HCT116 (cell line): ENCODE measurements around the gene SLC35E2B. TPM values are rescaled to one million over a fixed set of nuclear protein-coding genes. Genes with fewer than 3 reads are reported as not detected.
"Not testable (repeated sequence)": the region's sequence is repeated elsewhere in the genome, so short reads cannot be mapped to it uniquely, and the experiment has no call there.

Source experiments
- ATAC-seq: fragments of 200-7000 bp; cut with Tn5 transposase; 2 replicates; pipeline ENCODE4 v1.9.1; 2020; ENCODE audit warnings: mild to moderate bottlenecking, moderate library complexity
- BruUV-seq: library from RNA; stranded (reverse); fragments of 400-500 nt; replicated peaks from 2 replicates; lab custom pipeline; 2021; lab: Mats Ljungman, UMichigan
- CTCF ChIA-PET: fragments of 300-600 bp; sonication (Branson Sonifier 250); formaldehyde crosslinking; loops from one replicate; lab custom pipeline; 2021; ENCODE audit warnings: antibody characterized with exemption; lab: Charles Lee
- POLR2A ChIA-PET: fragments of 300-600, 350-600 bp; sonication (Branson Sonifier 250); formaldehyde crosslinking; loops from one replicate; lab custom pipeline; 2021; ENCODE audit warnings: antibody characterized with exemption; lab: Charles Lee
- RAD21 ChIA-PET, 2 experiments: fragments of 300-600 bp; sonication (Branson Sonifier 250); formaldehyde crosslinking; loops; one replicate each; lab custom pipeline; 2023; ENCODE audit warnings: low total read pairs in 2 of 2; ENCODE audit not compliant: uncharacterized antibody in 2 of 2, unreplicated experiment in 2 of 2, low non-redundant PET in 1 of 2; lab: Charles Lee
- DNase-seq: peaks from one replicate; pipeline ENCODE4 v3.0.0-alpha.2; 2010; ENCODE audit warnings: low read depth, low spot score
- H2AFZ ChIP-seq: fragments of 200-600 bp; shearing (Covaris generic), sonication (generic); 2 replicates; pipeline ENCODE4 v1.6.1; 2017; ENCODE audit warnings: low read depth, mixed run types, mixed read lengths, antibody characterized with exemption, low read length; ENCODE audit not compliant: poor library complexity, severe bottlenecking
- H3K27ac ChIP-seq: 2 replicates; pipeline ENCODE4 v1.5.1; 2012; ENCODE audit warnings: low read depth, low read length
- H3K27me3 ChIP-seq: fragments of 200-600 bp; sonication (generic); 2 replicates; pipeline ENCODE4 v1.6.1; 2016; ENCODE audit warnings: mixed run types, low read length, mixed read lengths; ENCODE audit not compliant: insufficient read depth
- H3K36me3 ChIP-seq, 2 experiments: fragments of 200-500 bp in 1 of 2; fragments of 200-600 bp in 1 of 2; sonication (Bioruptor generic) in 1 of 2; sonication (generic) in 1 of 2; 2 replicates each; pipeline versions ENCODE4 v1.5.1 to v1.6.1; 2014 to 2016; ENCODE audit warnings: low read length in 2 of 2, inconsistent platforms in 1 of 2, mixed read lengths in 1 of 2, mixed run types in 1 of 2; ENCODE audit not compliant: insufficient read depth in 2 of 2, control insufficient read depth in 1 of 2
- H3K4me1 ChIP-seq, 2 experiments: fragments of 200-600 bp in 1 of 2; sonication (generic) in 1 of 2; 2 replicates each; pipeline versions ENCODE4 v1.5.1 to v1.6.1; 2012 to 2017; ENCODE audit warnings: low read length in 2 of 2, inconsistent platforms in 1 of 2, mild to moderate bottlenecking in 1 of 2, mixed read lengths in 1 of 2, mixed run types in 1 of 2, moderate library complexity in 1 of 2; ENCODE audit not compliant: insufficient read depth in 2 of 2, control insufficient read depth in 1 of 2
- H3K4me2 ChIP-seq: fragments of 200-600 bp; sonication (generic); 2 replicates; pipeline ENCODE4 v1.6.1; 2017; ENCODE audit warnings: mixed run types, low read length, mixed read lengths
- H3K4me3 ChIP-seq, 2 experiments: fragments of 200-600 bp in 1 of 2; sonication (generic) in 1 of 2; replicated peaks in 1 of 2; 2 replicates each; pipeline ENCODE4 v1.5.1; 2011 to 2016; ENCODE audit warnings: low read length in 2 of 2, control low read depth in 1 of 2, low read depth in 1 of 2, mild to moderate bottlenecking in 1 of 2, mixed read lengths in 1 of 2, mixed run types in 1 of 2
- H3K79me2 ChIP-seq: fragments of 200-600 bp; sonication (generic); 2 replicates; pipeline ENCODE4 v1.6.1; 2017; ENCODE audit warnings: mild to moderate bottlenecking, mixed run types, low read length, moderate library complexity, mixed read lengths; ENCODE audit not compliant: insufficient read depth
- H3K9ac ChIP-seq: fragments of 200-600 bp; sonication (generic); 2 replicates; pipeline ENCODE4 v1.6.1; 2016; ENCODE audit warnings: low read length, mixed read lengths
- H3K9me2 ChIP-seq: fragments of 200-600 bp; sonication (generic), shearing (Covaris generic); 2 replicates; pipeline ENCODE4 v1.6.1; 2017; ENCODE audit warnings: mixed run types, mild to moderate bottlenecking, moderate library complexity; ENCODE audit not compliant: insufficient read depth
- H3K9me3 ChIP-seq, 2 experiments: fragments of 200-500 bp in 1 of 2; fragments of 200-600 bp in 1 of 2; sonication (Bioruptor generic) in 1 of 2; sonication (generic) in 1 of 2; 2 replicates each; pipeline ENCODE4 v1.6.1; 2014 to 2017; ENCODE audit warnings: low read length in 2 of 2, mixed read lengths in 2 of 2, inconsistent platforms in 1 of 2, low read depth in 1 of 2, mild to moderate bottlenecking in 1 of 2, mixed run types in 1 of 2, moderate library complexity in 1 of 2; ENCODE audit not compliant: control insufficient read depth in 1 of 2, insufficient read depth in 1 of 2
- H4K20me1 ChIP-seq: fragments of 200-600 bp; sonication (generic), shearing (Covaris generic); 2 replicates; pipeline ENCODE4 v1.6.1; 2017; ENCODE audit warnings: mixed run types, mild to moderate bottlenecking, moderate library complexity; ENCODE audit not compliant: insufficient read depth
- intact Hi-C: fragments of 100-400 bp; cut with micrococcal nuclease; formaldehyde crosslinking; loops from 2 replicates; pipeline ENCODE4 v1.10.0; 2022
- total RNA-seq: library from RNA; stranded (reverse); gene quantifications from one replicate; pipeline ENCODE4 v1.2.1, GENCODE V29; 2021; ENCODE audit not compliant: unreplicated experiment

Gene SLC35E2B
- total RNA-seq, 1 experiment from 2014 or later: 30.3 TPM

DNA sequence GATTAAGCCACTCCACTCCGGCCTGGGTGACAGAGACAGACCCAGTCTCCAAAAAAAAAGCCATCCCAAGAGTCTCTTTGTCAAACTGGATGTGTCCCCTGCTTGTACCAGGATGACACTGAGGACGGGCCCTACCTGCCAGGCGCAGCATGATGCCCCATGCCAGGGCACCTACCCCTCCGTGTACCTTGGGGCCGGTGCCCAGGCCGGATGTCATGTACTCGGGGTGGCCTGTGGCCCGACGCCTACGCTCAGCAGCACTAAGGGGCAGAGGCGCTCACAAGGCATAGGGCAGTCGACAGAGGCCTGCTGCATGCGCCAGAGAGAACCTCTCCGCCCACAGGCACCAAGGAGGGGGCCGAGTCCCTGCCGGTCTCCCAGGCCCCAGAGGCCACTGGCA is 53.2 kb downstream of the SLC35E2B start:
- BruUV-seq, H3K36me3 ChIP-seq, CTCF ChIA-PET, H3K9ac ChIP-seq, ATAC-seq, H3K4me2 ChIP-seq, H3K9me3 ChIP-seq, H4K20me1 ChIP-seq, H3K27me3 ChIP-seq, RAD21 ChIA-PET, H2AFZ ChIP-seq, H3K27ac ChIP-seq, POLR2A ChIA-PET, DNase-seq, H3K4me3 ChIP-seq, intact Hi-C loops, H3K9me2 ChIP-seq, H3K79me2 ChIP-seq, H3K4me1 ChIP-seq: not testable (repeated sequence)

DNA sequence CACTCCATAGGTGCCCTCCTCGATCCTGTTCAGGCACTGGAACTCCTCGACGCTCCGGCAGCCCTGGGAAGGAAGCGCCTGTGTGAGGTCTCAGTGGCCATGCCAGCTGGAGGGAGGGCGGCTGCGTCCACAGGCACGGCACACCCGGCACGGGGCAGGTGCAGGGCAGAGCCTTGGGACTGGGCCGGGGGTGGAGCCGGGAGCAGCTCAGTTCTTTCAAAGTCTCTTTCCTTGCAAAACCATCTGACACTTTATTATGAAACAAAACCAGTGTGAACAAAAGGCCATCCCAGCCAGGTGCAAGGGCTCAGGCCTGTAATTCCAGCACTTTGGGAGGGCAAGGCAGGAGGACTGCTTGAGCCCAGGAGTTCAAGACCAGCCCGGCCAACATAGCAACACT is 54.1 kb downstream of the SLC35E2B start:
- H3K36me3 ChIP-seq, H3K27me3 ChIP-seq, H2AFZ ChIP-seq, DNase-seq, POLR2A ChIA-PET, H3K9me2 ChIP-seq, H3K4me1 ChIP-seq, BruUV-seq, intact Hi-C loops, H3K27ac ChIP-seq, H3K9me3 ChIP-seq, RAD21 ChIA-PET, H3K4me3 ChIP-seq, H3K4me2 ChIP-seq, CTCF ChIA-PET, H3K9ac ChIP-seq, H4K20me1 ChIP-seq, H3K79me2 ChIP-seq, ATAC-seq: not testable (repeated sequence)

- DNase-seq, H3K4me3 ChIP-seq, H3K9me2 ChIP-seq, H4K20me1 ChIP-seq, H3K27me3 ChIP-seq, H3K36me3 ChIP-seq, H3K9me3 ChIP-seq, CTCF ChIA-PET, H3K27ac ChIP-seq, intact Hi-C loops, H3K9ac ChIP-seq, H3K4me2 ChIP-seq, POLR2A ChIA-PET, H3K79me2 ChIP-seq, H3K4me1 ChIP-seq, RAD21 ChIA-PET, ATAC-seq, BruUV-seq, H2AFZ ChIP-seq: not testable (repeated sequence)
Measured at GRCh38 chr1:1637479-1637875, 55.1 kb downstream of the SLC35E2B start.

DNA sequence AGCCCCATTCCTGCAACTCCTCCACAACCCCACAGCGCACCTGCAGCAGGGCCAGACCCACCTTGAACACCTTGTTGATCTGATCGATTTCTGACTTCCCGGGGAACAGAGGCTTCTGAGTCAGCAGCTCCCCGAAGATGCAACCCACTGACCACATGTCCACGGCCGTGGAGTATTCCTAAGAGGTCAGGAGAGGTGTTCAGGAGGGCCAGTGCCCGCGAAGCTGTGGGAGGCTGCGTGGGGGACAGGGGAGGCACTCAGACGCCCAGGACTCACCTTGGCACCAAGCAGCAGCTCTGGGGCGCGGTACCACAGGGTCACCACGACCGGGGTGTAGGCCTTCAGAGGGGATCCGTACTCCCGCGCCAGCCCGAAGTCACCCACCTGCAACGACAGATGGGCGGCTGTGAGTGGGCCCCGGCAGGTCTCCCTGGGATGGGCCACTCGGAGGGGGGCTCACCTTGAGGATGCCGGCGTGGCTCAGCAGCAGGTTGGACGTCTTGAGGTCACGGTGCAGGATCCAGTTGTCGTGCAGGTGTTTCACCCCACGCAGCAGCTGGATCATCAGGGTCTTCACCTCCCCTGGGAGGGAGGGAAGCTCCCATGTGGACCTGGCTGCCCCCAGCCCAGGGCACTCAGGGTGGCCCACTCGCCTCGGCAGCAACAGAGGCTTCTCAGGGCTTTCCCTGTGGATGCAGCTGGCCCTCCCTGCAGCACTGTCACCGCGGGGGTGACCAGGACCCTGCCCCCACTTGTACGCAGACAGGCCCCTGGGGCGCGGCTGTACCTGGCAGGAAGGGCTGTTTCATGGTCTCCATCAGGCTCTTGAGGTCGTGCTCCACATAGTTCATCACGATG is 55.7 kb downstream of the SLC35E2B start:
- H3K79me2 ChIP-seq, RAD21 ChIA-PET, H3K4me3 ChIP-seq, H3K4me1 ChIP-seq, H4K20me1 ChIP-seq, ATAC-seq, BruUV-seq, POLR2A ChIA-PET, DNase-seq, H3K27me3 ChIP-seq, H3K9me2 ChIP-seq, H2AFZ ChIP-seq, H3K9ac ChIP-seq, H3K4me2 ChIP-seq, CTCF ChIA-PET, H3K27ac ChIP-seq, H3K9me3 ChIP-seq, intact Hi-C loops, H3K36me3 ChIP-seq: not testable (repeated sequence)
